Upper lobe of left lung (tissue), 6 donors: ENCODE measurements around the gene TMEM31. TPM values are rescaled to one million over a fixed set of nuclear protein-coding genes. Genes with fewer than 3 reads are reported as not detected.

Experiments used
- ATAC-seq, 2 donors: fragments of 200-7000 bp; cut with Tn5 transposase; one replicate each; pipeline ENCODE4 v1.9.1; 2022; ENCODE audit warnings: mild to moderate bottlenecking in 2 of 2, moderate library complexity in 2 of 2; ENCODE audit not compliant: low FRiP score in 2 of 2
- DNase-seq, 2 donors: peaks; one replicate each; pipeline ENCODE4 v3.0.0-alpha.2; 2019 to 2020
- H3K27ac ChIP-seq, 4 donors: fragments of 200-600 bp; sonication (generic); one replicate each; pipeline ENCODE4 v1.5.1; 2016 to 2019
- H3K27me3 ChIP-seq, 4 donors: fragments of 200-600 bp; sonication (generic); one replicate each; pipeline ENCODE4 v1.5.1; 2017 to 2019
- H3K36me3 ChIP-seq, 4 donors: fragments of 200-600 bp; sonication (generic); one replicate each; pipeline ENCODE4 v1.5.1; 2016 to 2019
- H3K4me1 ChIP-seq, 4 donors: fragments of 200-600 bp; sonication (generic); one replicate each; pipeline ENCODE4 v1.5.1; 2018 to 2019
- H3K4me3 ChIP-seq, 4 donors: fragments of 200-600 bp; sonication (generic); one replicate each; pipeline ENCODE4 v1.5.1; 2017 to 2019; ENCODE audit warnings: mild to moderate bottlenecking in 2 of 4, moderate library complexity in 1 of 4
- H3K9me3 ChIP-seq, 4 donors: fragments of 200-600 bp; sonication (generic); one replicate each; pipeline ENCODE4 v1.5.1; 2018 to 2019
- EP300 ChIP-seq, 4 donors: sonication (generic); formaldehyde crosslinking; IDR thresholded peaks; one replicate each; pipeline ENCODE4 v1.5.1; 2017; ENCODE audit warnings: antibody characterized with exemption in 4 of 4, control low read depth in 2 of 4
- POLR2A ChIP-seq, 4 donors: fragments of 450-650 bp; IDR thresholded peaks; one replicate each; pipeline ENCODE4 v1.5.1; 2016 to 2017; ENCODE audit warnings: antibody characterized with exemption in 4 of 4, mild to moderate bottlenecking in 2 of 4
- POLR2AphosphoS5 ChIP-seq, 2 donors: sonication (generic); formaldehyde crosslinking; IDR thresholded peaks; one replicate each; pipeline ENCODE4 v1.5.1; 2017; ENCODE audit warnings: antibody characterized with exemption in 2 of 2
- WGBS, 2 donors: methylation state at CpG; one replicate each; pipeline ENCODE4 v1.1.5; 2017 to 2018; 5-methylcytosine and 5-hydroxymethylcytosine counted together
- total RNA-seq, 6 donors: library from RNA; depleted of rRNA in 4 of 6; stranded (reverse); fragments of >200 nt in 4 of 6; gene quantifications; one replicate each; pipeline versions ENCODE4 v1.1.0 to v1.2.1, GENCODE V29; 2016 to 2021
- TF ChIP-seq, protein P1 (sequence below), 6 experiments: fragments of 450-650 bp in 4 of 6; fragments of 200-600 bp in 2 of 6; sonication (generic) in 2 of 6; IDR thresholded peaks; one replicate each; pipeline ENCODE4 v1.5.1; 2016 to 2019; ENCODE audit warnings: antibody characterized with exemption in 6 of 6
- donor health status: DM: no; HTN: no; CAD: no; lungs with moderate emphysema.
- donor health status: DM: no; HTN: yes; CAD: no; lungs with severe emphysema.

The TMEM31 gene
- total RNA-seq, 6 donors from 2014 or later, result not detected

- TF ChIP-seq EP300 (IDR thresholded peaks at IDR 0.05), result no peak
- TF ChIP-seq POLR2AphosphoS5 (IDR thresholded peaks at IDR 0.05), result no peak
- no peak for TF ChIP-seq POLR2A (IDR thresholded peaks at IDR 0.05)
- TF ChIP-seq, protein P1, sequence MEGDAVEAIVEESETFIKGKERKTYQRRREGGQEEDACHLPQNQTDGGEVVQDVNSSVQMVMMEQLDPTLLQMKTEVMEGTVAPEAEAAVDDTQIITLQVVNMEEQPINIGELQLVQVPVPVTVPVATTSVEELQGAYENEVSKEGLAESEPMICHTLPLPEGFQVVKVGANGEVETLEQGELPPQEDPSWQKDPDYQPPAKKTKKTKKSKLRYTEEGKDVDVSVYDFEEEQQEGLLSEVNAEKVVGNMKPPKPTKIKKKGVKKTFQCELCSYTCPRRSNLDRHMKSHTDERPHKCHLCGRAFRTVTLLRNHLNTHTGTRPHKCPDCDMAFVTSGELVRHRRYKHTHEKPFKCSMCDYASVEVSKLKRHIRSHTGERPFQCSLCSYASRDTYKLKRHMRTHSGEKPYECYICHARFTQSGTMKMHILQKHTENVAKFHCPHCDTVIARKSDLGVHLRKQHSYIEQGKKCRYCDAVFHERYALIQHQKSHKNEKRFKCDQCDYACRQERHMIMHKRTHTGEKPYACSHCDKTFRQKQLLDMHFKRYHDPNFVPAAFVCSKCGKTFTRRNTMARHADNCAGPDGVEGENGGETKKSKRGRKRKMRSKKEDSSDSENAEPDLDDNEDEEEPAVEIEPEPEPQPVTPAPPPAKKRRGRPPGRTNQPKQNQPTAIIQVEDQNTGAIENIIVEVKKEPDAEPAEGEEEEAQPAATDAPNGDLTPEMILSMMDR (IDR thresholded peaks at IDR 0.05), result no peak
- Histone ChIP-seq H3K9me3 (no peaks in the 10 kb centered on the region), H3K36me3 (no peaks in the 10 kb centered on the region), H3K4me1 (no peaks in the 10 kb centered on the region), H3K27me3 (no peaks in the 10 kb centered on the region), H3K4me3 (no peak overlapping the region), H3K27ac (no peak overlapping the region)
- DNase-seq, result no peak
- no peak for ATAC-seq
- WGBS, 2 donors, result 71 to 89% methylated on average over 3 to 4 of the region's 4 CpGs
These were observed 7.4 kb downstream of the TMEM31 start for GRCh38 chrX:103718120-103718519.

- H3K9me3 ChIP-seq, result no peaks in the 10 kb centered on the region
- H3K27ac ChIP-seq, result no peak overlapping the region
- no peaks in the 10 kb centered on the region for H3K36me3 ChIP-seq
- no peak for ATAC-seq
- TF ChIP-seq, protein P1 (IDR thresholded peaks at IDR 0.05), result no peak
- TF ChIP-seq EP300 (IDR thresholded peaks at IDR 0.05) (no peak), POLR2AphosphoS5 (IDR thresholded peaks at IDR 0.05) (no peak), POLR2A (IDR thresholded peaks at IDR 0.05) (no peak)
- DNase-seq, result no peak
- no peak overlapping the region for H3K4me3 ChIP-seq
- H3K4me1 ChIP-seq, result no peaks in the 10 kb centered on the region
- 33 to 66% methylated on average over 1 to 3 of the region's 3 CpGs for WGBS, 2 donors
- no peaks in the 10 kb centered on the region for H3K27me3 ChIP-seq
These were observed 11.8 kb downstream of the TMEM31 start for GRCh38 chrX:103722505-103722904.

- 75 to 80% methylated on average over 3 to 5 of the region's 5 CpGs for WGBS, 2 donors
- H3K4me1 ChIP-seq, result no peaks in the 10 kb centered on the region
- DNase-seq (no peak), ATAC-seq (no peak)
- no peaks in the 10 kb centered on the region for H3K9me3 ChIP-seq
- no peaks in the 10 kb centered on the region for H3K36me3 ChIP-seq
- TF ChIP-seq EP300 (IDR thresholded peaks at IDR 0.05), result no peak
- H3K27ac ChIP-seq, result no peak overlapping the region
- H3K27me3 ChIP-seq, result no peaks in the 10 kb centered on the region
- H3K4me3 ChIP-seq, result no peak overlapping the region
These were observed 15.8 kb downstream of the TMEM31 start for GRCh38 chrX:103726477-103726876.

DNA sequence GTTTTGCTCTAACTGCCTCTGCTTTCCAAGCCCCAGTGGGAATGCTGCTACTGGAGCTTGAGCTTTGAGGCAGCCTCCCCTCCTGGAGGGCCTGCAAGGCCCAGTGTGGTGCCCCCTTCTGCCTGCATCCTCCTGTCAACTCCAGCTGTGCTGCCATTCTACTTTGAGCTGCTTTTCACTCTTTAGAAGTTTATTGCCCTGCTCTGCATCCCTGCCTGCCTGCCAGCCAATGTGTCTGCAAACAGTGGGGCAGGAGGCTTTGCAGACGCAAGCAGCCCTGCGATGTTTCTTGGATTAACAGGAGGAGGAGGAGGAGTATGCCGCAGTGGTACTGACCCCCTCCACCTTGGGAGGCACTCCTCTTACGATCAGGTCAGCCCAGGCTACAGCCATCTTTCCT lies 16.4 kb downstream of the TMEM31 start:
- no peaks in the 10 kb centered on the region for H3K4me1 ChIP-seq
- WGBS, 2 donors, result 57% methylated on average over 4 of the region's 4 CpGs; no CpG with 5 or more reads in 1 of the 2 donors
- H3K4me3 ChIP-seq, result no peak overlapping the region
- H3K9me3 ChIP-seq, result no peaks in the 10 kb centered on the region
- DNase-seq (no peak), ATAC-seq (no peak)
- no peak overlapping the region for H3K27ac ChIP-seq
- no peaks in the 10 kb centered on the region for H3K27me3 ChIP-seq
- H3K36me3 ChIP-seq, result no peaks in the 10 kb centered on the region
- TF ChIP-seq, protein P1 (IDR thresholded peaks at IDR 0.05), result no peak
- TF ChIP-seq EP300 (IDR thresholded peaks at IDR 0.05), result no peak

- Histone ChIP-seq H3K4me1 (no peaks in the 10 kb centered on the region), H3K9me3 (no peaks in the 10 kb centered on the region), H3K27ac (no peak overlapping the region), H3K27me3 (no peaks in the 10 kb centered on the region), H3K36me3 (no peaks in the 10 kb centered on the region), H3K4me3 (no peak overlapping the region)
- WGBS, 2 donors, result 46 to 50% methylated on average over 4 to 5 of the region's 5 CpGs
- no peak for ATAC-seq
- TF ChIP-seq, protein P1 (IDR thresholded peaks at IDR 0.05), result no peak
- TF ChIP-seq EP300 (IDR thresholded peaks at IDR 0.05), result no peak
- no peak for TF ChIP-seq POLR2A (IDR thresholded peaks at IDR 0.05)
- TF ChIP-seq POLR2AphosphoS5 (IDR thresholded peaks at IDR 0.05), result no peak
- no peak for DNase-seq
These were observed 18.3 kb downstream of the TMEM31 start for GRCh38 chrX:103729015-103729414.
